ENCODE data around the gene ST6GALNAC4. TPM values are rescaled to one million over a fixed set of nuclear protein-coding genes. Genes with fewer than 3 reads are reported as not detected.

Gene ST6GALNAC4
- total RNA-seq, 1 experiment from 2014 or later, result 13.2 TPM

DNA sequence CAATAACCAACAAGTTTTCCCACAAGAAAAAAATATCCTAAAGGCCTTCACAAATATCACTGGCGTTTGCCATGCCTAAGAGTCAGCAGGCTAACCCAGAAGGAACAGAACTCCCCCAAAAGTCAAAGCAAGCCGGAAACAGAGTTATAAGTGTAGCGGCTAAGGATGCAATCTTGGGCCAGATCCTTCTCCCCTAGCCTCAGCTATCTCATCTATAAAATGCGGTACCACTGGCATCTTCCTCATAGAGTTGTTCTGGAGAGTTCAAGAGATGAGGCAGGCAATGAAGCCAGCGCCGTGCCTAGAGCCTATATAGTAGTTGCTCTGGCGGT, 20.2 kb upstream of the ST6GALNAC4 start:
- Mint-ChIP-seq H3K9me3 (ENCODE audit: unreplicated experiment) (no peaks in the 10 kb centered on the region), H3K36me3 (ENCODE audit: insufficient read depth, unreplicated experiment) (peaks cover 76% of the 10 kb centered on the region), H3K27ac (ENCODE audit: unreplicated experiment) (peak overlapping the region; percentile 88), H3K4me1 (ENCODE audit: low read depth, unreplicated experiment) (peaks cover 15% of the 10 kb centered on the region), H3K27me3 (ENCODE audit: insufficient read depth, unreplicated experiment) (no peaks in the 10 kb centered on the region), H3K4me3 (ENCODE audit: unreplicated experiment) (peak overlapping the region; percentile 82)
- ChIA-PET CTCF (no interaction called here), POLR2A (interaction anchor here (0.6 kb wide), 1 partner anchor 348 kb away, joined by 3 read pairs; no protein-coding TSS in a partner anchor)
- no peak for DNase-seq
- 0 out of 2 replicates have a peak, but pooled peaks cover 4% of the 10 kb centered on the region for H3K4me1 ChIP-seq
- H3K4me3 ChIP-seq (ENCODE audit: low read depth, low read length), result peak overlapping the region; percentile 78
- H3K36me3 ChIP-seq (ENCODE audit: control insufficient read depth, insufficient read depth, low read length), result peaks cover under 1% of the 10 kb centered on the region; the same call in 1 of the 2 replicates
- intact Hi-C loops (cut with micrococcal nuclease; ENCODE audit: unreplicated experiment), result no loop called here
- H3K27me3 ChIP-seq (replicated peaks; ENCODE audit: control insufficient read depth, insufficient read depth, low read length), result no peaks in the 10 kb centered on the region
- H3K9me3 ChIP-seq, result no peaks in the 10 kb centered on the region
- no TSS peak for BruUV-seq (replicated peaks)
- TF ChIP-seq, protein P1, sequence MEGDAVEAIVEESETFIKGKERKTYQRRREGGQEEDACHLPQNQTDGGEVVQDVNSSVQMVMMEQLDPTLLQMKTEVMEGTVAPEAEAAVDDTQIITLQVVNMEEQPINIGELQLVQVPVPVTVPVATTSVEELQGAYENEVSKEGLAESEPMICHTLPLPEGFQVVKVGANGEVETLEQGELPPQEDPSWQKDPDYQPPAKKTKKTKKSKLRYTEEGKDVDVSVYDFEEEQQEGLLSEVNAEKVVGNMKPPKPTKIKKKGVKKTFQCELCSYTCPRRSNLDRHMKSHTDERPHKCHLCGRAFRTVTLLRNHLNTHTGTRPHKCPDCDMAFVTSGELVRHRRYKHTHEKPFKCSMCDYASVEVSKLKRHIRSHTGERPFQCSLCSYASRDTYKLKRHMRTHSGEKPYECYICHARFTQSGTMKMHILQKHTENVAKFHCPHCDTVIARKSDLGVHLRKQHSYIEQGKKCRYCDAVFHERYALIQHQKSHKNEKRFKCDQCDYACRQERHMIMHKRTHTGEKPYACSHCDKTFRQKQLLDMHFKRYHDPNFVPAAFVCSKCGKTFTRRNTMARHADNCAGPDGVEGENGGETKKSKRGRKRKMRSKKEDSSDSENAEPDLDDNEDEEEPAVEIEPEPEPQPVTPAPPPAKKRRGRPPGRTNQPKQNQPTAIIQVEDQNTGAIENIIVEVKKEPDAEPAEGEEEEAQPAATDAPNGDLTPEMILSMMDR (IDR thresholded peaks at IDR 0.05; ENCODE audit: insufficient read depth in 1 of 2, low read depth in 1 of 2, low read length in 1 of 2, severe bottlenecking in 1 of 2, unreplicated experiment in 1 of 2), result no peak

DNA sequence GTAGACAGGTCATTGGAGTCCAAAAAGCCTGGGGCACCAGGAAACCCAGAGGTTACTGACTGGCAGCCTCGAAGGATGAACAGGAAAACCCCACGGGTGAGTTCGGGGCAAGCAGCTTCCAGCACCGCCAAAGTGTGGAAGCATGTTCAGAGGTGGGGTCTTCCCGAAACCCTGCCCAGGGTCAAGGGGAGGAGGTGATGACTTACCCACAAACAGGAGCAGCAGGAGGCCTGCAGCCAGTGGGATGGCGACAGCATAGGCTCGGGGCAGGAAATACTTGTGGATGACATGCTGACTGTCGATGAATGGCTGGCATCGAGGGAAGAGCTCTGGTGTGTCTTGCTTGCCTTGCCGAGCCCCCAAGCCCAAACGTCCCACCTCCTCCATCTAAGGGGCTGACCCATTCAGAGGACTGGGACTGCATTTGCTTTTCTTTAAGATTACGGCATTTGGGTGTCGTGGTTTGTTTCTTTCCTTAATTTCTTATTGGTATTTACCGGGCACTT, 19.6 kb upstream of the ST6GALNAC4 start:
- H3K36me3 Mint-ChIP-seq (ENCODE audit: insufficient read depth, unreplicated experiment), result peaks cover 78% of the 10 kb centered on the region
- peak overlapping the region; percentile 82 for H3K4me3 Mint-ChIP-seq (ENCODE audit: unreplicated experiment)
- ChIA-PET POLR2A (interaction anchor here (0.6 kb wide), 1 partner anchor 348 kb away, joined by 3 read pairs; no protein-coding TSS in a partner anchor), CTCF (no interaction called here)
- no peaks in the 10 kb centered on the region for H3K27me3 Mint-ChIP-seq (ENCODE audit: insufficient read depth, unreplicated experiment)
- H3K4me1 ChIP-seq, result peaks cover 10% of the 10 kb centered on the region
- BruUV-seq (replicated peaks), result no TSS peak
- no peaks in the 10 kb centered on the region for H3K9me3 Mint-ChIP-seq (ENCODE audit: unreplicated experiment)
- H3K9me3 ChIP-seq, result no peaks in the 10 kb centered on the region
- peak overlapping the region; percentile 78; the same call in 1 of the 2 replicates for H3K4me3 ChIP-seq (ENCODE audit: low read depth, low read length)
- peak overlapping the region; percentile 88 for H3K27ac Mint-ChIP-seq (ENCODE audit: unreplicated experiment)
- intact Hi-C loops (cut with micrococcal nuclease; ENCODE audit: unreplicated experiment), result no loop called here
- H3K27me3 ChIP-seq (replicated peaks; ENCODE audit: control insufficient read depth, insufficient read depth, low read length), result no peaks in the 10 kb centered on the region
- DNase-seq, result no peak
- no peaks in the 10 kb centered on the region for H3K36me3 ChIP-seq (ENCODE audit: control insufficient read depth, insufficient read depth, low read length)
- TF ChIP-seq, protein P1 (IDR thresholded peaks at IDR 0.05; ENCODE audit: insufficient read depth in 1 of 2, low read depth in 1 of 2, low read length in 1 of 2, severe bottlenecking in 1 of 2, unreplicated experiment in 1 of 2), result no peak
- peaks cover 15% of the 10 kb centered on the region for H3K4me1 Mint-ChIP-seq (ENCODE audit: low read depth, unreplicated experiment)

DNA sequence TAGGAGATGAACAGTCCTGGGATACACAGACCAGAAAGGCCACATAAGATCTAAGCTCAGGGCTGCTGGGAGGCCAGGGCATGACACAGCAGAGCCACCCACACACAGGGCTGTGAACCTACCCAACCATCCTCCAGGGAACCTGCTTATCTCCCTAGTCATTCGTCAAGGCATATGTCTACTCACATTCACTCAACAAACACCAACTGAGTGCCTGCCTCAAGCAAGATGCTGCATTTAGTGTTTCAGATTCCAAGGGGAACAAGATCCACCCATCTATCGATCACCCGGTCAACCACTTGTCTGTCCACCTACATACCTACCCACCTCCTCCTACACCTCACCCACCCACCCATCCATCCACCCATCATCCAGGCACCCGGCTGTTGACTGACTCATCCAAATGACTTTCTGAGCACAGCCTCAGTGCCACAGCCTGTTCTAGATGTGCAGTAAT, 19.0 kb upstream of the ST6GALNAC4 start:
- no peak for DNase-seq
- Mint-ChIP-seq H3K4me3 (ENCODE audit: unreplicated experiment) (peak overlapping the region; percentile 82), H3K9me3 (ENCODE audit: unreplicated experiment) (no peaks in the 10 kb centered on the region), H3K36me3 (ENCODE audit: insufficient read depth, unreplicated experiment) (peaks cover 81% of the 10 kb centered on the region), H3K4me1 (ENCODE audit: low read depth, unreplicated experiment) (peaks cover 15% of the 10 kb centered on the region), H3K27ac (ENCODE audit: unreplicated experiment) (peak overlapping the region; percentile 88), H3K27me3 (ENCODE audit: insufficient read depth, unreplicated experiment) (no peaks in the 10 kb centered on the region)
- Histone ChIP-seq H3K4me3 (ENCODE audit: low read depth, low read length) (no peak overlapping the region), H3K27me3 (replicated peaks; ENCODE audit: control insufficient read depth, insufficient read depth, low read length) (no peaks in the 10 kb centered on the region), H3K36me3 (ENCODE audit: control insufficient read depth, insufficient read depth, low read length) (no peaks in the 10 kb centered on the region), H3K4me1 (peaks cover 16% of the 10 kb centered on the region), H3K9me3 (no peaks in the 10 kb centered on the region)
- intact Hi-C loops (cut with micrococcal nuclease; ENCODE audit: unreplicated experiment), result no loop called here
- ChIA-PET POLR2A (no interaction called here), CTCF (no interaction called here)
- TF ChIP-seq, protein P1 (IDR thresholded peaks at IDR 0.05; ENCODE audit: insufficient read depth in 1 of 2, low read depth in 1 of 2, low read length in 1 of 2, severe bottlenecking in 1 of 2, unreplicated experiment in 1 of 2), result no peak
- BruUV-seq (replicated peaks), result no TSS peak

Data from Caco-2 (cell line).